Measurements from ENCODE around the gene CRYL1. TPM values are rescaled to one million over a fixed set of nuclear protein-coding genes. Genes with fewer than 3 reads are reported as not detected.
"Not testable (repeated sequence)": the region's sequence is repeated elsewhere in the genome, so short reads cannot be mapped to it uniquely, and the experiment has no call there.

CRYL1 gene
- polyA plus RNA-seq, 5 donors: 22.4 to 27.0 (median 24.9) TPM

DNA sequence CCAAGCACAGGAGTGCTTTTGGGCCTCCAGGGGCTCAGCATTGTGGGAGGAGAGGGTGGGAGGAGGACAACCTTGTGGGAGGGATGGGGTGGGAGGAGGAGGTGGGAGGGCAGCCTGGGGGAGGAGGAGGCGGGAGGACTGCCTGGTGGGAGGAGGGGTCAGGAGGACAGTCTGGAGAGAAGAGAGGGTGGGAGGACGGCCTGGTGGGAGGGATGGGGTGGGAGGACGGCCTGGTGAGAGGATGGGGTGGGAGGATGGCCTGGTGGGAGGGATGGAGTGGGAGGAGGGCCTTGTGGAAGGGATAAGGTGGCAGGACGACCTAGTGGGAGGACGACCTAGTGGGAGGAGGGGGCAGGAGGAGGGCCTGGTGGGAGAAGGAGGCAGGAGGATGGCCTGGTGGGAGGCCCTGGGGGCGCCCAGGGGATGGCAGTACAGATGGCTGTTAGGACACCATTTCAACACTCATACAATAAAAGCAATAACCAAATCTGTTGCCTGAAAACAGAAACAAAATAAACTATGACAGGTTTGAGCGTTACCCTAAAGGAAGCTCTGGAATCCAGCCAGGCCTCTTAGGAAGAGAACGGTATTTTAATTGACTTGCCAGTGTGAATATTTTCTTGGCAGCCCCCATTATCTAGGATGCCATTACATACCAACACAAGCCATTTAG, 63.7 kb downstream of the CRYL1 start:
- DNase-seq: no peak

GRCh38 chr13:20461481-20461859, 64.2 kb downstream of the CRYL1 start:
- no peak for DNase-seq

DNA sequence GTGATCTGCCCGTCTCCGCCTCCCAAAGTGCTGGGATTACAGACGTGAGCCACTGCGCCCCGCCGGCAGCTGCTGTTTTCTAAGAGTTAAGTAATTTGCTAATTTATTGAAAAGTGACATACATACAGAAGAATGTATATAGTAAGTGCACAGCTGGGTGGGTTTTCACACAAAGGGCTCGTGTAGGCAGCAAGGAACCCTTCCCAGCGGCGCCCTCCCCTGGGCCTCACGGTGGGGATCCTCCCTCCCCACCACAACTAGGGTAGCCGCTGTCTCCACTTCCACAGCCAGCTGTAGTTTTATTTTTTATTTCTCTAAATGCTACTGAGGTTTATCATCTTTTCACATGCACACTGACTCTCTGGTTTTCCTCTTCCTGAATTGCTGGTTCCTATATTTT, 64.9 kb downstream of the CRYL1 start:
- no peak for DNase-seq

DNA sequence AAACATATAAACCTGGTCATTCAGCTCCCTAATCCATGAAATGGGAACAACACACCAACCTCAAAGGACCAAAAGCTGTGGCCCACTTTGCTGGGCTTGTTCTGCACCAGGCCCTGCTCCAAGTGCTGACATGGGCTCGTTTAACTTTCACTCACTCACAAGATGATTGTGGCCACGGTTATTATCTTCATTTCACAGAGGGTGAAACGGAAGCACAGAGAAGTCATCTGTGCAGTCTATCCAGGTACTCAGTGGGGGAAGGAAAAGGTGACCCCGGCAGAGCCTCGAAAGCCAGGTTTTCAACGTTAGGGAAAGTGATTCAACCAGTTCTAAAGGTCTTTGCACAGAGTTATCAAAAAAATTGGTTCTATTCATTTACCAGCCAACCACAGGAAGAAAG, 68.0 kb downstream of the CRYL1 start:
- no peak for DNase-seq

GRCh38 chr13:20456737-20457136, 68.9 kb downstream of the CRYL1 start:
- no peak for DNase-seq

GRCh38 chr13:20451397-20451796, 74.3 kb downstream of the CRYL1 start:
- no peak for DNase-seq

DNA sequence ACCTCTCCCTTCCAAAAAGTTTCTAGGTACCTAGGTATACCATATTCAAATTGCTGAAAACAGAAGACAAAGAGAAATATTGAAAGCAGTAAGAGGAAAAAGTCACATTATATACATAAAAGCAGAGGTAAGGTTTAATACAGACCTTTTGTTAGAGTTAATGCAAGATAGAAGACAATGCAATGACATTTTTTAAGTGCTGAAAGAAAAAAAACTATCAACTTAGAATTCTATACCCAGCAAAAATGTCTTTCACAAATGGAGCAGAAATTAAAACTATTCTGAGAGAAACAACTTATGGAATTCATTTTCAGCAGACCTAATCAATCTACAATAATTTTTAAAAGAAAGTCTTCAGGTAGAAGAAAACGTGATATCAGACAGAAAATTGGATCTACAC, 77.2 kb downstream of the CRYL1 start:
- DNase-seq: no peak

- no peak for DNase-seq
Measured at GRCh38 chr13:20446900-20447299, 78.8 kb downstream of the CRYL1 start.

DNA sequence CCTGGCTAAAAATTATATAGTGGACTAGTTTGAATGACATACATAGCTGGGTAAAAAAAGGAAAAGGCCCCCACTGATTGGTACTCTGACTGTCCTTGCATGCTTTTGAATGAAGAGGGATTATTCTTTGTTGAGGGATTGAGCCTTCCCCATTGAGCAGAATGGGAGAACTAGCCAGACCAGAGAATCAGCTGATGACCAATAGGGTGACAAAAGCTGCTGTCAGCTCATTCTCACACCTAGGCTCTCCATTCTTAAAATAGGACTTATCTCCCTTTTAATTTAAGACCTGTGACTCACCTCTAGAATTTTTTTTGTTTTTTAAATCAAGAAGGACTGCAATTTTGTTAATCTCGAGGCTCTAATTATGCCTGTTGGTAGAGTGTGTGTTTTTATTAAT, 79.3 kb downstream of the CRYL1 start:
- DNase-seq: no peak

DNA sequence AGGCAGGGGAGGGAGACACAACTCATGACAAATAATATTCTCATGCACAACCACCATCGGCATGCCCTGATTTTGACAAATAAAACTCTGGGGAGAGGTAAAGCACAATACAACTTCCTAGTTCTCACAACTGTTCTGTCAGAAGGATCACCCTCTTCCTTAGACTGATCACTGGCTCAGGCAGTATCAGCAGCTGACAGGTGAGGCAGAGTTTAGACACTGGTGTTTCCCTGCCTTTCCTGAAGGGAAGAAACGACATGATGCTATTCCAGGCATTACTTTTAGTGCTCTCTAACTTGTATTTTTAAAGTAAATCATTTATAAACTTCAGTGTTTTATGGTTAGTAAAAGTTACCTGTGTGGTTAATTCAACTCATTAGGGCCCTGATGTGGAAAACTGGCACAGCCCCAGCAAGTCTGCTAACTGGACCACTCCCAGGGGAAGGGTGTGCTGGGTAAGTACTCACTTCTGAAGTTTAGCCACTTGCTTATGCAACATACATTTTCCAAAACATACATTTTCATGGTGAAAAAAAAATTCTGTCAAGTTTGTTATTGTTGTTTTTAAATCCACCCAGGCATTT, 82.8 kb downstream of the CRYL1 start:
- no peak for DNase-seq

GRCh38 chr13:20442375-20442774, 83.3 kb downstream of the CRYL1 start:
- no peak for DNase-seq

DNA sequence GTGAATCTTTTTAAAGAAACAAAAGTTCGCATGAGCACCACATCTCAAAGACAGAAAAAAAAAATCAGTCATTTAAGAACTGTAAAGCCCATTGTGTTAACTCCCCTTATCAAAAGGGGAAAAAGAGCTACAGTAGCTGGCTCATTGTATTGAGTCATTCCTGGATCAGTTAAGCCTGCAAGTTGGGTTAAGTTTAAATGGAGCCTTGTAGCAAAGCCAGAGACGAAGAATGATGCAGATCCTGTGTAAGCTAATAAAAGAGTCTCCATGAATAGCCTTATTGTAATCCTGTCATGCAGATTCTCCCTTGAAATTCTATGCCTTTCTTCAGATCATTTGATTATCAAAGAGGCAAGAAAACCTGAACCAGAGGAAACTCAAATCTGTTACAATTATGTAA, 83.8 kb downstream of the CRYL1 start:
- DNase-seq: no peak

DNA sequence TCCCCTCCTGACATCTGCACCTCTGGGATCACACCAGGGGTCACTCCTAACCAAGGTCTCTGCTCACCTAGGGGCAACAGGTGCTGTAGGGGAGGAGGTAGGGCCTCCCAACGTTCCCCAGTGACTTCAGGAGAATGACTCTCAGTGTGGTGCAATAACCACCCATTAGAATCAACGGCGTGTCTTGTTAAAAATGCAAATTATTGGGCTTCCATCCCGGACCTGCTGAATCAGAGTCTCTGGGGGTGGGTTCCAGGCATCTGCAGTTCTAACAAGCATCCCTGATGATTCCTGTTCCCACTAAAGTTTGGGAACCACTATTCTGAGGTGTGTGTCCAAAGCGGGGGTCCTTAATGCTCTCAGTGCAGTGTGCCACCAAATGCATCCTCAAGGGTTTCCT, 84.6 kb downstream of the CRYL1 start:
- no peak for DNase-seq

DNA sequence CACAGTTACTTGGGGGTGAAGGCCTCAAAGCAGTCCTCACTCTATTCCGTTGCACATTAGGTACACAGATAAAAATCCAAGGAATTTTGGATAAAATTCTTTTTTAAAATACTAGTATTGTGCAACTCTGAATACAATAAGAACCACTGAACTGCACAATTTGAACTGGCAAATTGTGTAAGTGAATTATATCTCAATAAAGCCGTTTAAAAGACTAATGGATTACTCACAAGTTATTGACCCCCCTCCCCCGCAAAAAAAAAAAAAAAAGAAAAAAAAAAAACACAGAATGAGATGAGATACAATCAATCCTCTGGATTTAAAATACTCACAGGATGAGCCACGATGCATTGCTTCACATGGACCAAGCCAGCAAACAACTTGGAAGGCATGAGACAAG, 86.4 kb downstream of the CRYL1 start:
- DNase-seq: no peak

DNA sequence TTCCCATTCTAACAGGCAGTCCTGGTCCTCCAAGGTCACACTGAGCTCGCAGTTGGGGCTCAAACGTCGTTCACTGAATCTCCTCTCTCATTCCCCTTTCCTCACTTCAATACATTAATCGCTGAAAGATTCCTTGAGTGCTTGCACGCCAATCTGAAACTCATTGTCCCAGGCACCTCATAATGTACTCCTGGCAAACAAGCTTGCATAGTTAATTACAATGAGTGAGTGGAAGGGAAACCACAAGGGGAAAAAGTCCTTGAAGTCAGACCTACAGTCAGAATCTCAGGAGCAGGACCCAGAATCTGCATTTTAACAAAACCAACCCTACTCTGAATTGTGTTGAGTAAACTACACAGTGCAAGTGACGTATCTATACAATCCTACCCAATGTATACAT, 86.9 kb downstream of the CRYL1 start:
- no peak for DNase-seq

GRCh38 chr13:20436505-20436904, 89.2 kb downstream of the CRYL1 start:
- DNase-seq: no peak

- no peak for DNase-seq
Measured at GRCh38 chr13:20435616-20436368, 89.9 kb downstream of the CRYL1 start.

- not testable (repeated sequence) for DNase-seq
Measured at GRCh38 chr13:20434210-20434609, 91.4 kb downstream of the CRYL1 start.

DNA sequence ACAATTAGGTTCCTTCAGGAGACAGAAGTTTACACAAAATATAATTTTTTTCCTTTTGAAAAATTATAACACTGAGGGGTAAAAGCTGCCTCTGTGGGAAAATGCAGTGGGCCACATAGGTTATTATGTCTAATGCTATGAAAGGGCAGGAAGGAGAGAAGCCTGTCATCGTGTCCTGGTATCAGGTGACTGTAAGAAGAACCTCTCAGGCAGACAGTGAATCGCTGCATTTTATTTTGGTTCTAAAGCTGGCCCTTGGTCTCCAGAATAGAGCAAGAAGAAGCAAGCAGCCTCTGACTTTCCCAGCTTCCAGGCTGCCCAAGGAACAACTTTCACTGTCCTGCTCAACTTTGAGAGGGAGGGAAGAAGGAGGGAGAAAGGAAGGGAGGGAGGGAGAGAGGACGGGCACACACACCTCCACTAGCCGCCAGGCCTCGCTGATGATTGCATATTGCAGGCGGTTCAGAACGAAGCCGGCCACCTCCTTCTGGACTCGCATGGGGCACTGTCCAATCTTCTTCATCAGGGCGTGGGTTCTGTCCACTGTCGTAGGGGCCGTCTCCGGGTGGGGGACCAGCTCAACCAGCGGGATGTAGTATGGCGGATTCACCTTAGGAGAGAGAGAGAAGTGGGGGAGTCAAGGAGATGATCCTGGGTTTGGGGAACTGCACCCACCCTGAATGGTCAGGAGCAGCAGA, 93.8 kb downstream of the CRYL1 start:
- DNase-seq: no peak

GRCh38 chr13:20431080-20431479, 94.6 kb downstream of the CRYL1 start:
- DNase-seq: no peak

- no peak for DNase-seq
Measured at GRCh38 chr13:20430296-20430695, 95.4 kb downstream of the CRYL1 start.

GRCh38 chr13:20429682-20430081, 96.0 kb downstream of the CRYL1 start:
- DNase-seq: no peak

Measured in right lung (tissue), 5 donors.